ENCODE results near the gene CMIP.

The CMIP gene

DNA sequence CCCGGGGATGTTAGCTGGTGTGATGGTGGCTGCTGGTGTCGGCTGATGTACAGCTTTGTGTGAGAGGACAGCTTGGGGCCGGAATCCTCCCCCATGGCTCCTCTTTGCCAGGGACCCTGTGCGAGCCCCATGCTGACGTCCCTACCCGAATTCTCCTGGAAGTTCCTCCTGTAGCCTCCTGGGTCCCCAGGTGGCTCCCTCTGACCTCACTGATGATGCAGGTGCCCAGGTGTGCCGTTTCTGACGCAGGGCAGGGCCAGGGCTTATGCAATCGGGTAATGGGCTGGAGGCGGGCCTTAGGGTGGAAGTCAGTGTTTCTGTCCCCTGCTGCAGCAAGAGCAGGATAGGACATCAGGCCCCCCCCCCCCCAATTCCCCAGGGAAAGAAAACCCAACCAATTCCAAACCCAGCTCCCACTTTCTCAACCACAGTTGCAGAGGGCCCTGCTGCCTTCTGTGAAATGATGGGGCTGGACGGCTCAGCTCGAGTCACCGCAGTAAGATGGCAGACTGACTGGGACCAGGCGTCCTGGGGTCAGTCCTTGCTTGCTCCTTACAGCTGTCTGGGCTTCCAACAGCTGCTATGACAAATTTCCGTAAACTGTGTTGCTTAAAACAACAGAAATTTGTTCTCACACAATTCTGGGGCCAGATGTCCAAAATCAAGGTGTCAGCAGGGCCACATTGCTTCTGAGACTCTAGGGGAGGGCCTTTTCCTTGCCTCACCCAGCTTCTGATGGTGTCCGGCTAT lies 195.5 kb downstream of the CMIP start:
- no peak for DNase-seq (ENCODE audit: low spot score)

DNA sequence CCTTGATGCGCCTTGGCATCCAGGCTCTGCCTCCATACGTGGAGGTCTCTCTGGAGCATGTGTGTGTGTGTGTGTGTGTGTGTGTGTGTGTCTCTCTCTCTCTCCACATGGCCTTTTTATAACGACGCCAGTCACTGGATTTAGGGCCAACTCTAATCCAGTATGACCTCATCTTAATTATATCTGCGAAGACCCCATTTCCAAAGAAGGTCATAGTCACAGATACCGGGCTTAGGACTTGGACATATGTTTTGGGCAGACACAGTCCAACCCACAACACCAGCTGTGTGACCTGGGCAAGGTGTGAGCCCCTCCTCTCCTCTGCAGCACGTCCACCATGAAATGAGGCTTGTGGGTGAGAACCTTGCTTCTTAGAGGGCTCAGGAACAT lies 196.1 kb downstream of the CMIP start:
- no peak for DNase-seq (ENCODE audit: low spot score)

DNA sequence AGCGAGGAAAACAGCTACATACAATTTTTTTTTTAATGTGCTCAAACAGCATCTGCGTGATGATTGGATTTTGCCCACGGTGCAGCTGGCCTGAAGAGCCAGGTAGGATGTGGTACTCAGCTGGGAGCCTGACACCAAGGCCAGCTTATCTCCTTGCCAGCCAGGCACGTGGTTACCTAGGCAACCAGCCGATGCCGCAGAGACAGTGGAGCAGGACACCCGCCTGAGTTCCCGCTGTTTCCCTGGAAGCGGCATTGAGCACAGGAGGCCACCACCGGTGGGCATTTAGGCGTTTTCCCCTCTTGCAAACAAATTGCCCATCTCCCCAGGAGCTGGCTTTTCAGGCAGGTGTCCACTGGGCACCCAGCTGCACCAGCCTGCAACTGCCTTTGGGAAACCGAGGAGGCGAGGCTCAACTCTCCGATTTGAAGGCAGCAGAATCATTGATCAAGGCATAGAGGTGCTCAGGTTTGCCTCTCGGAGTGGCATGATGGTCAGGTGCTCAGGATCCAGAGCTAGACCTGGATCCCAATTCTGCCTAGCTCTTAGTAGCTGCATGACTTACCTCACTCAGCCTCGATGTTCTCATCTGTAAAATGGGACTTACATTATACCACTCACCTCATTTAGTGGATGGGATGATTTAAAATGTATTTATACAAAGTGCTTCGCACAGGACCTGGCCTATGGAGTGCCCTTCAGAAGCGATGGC lies 196.9 kb downstream of the CMIP start:
- no peak for DNase-seq (ENCODE audit: low spot score)

DNA sequence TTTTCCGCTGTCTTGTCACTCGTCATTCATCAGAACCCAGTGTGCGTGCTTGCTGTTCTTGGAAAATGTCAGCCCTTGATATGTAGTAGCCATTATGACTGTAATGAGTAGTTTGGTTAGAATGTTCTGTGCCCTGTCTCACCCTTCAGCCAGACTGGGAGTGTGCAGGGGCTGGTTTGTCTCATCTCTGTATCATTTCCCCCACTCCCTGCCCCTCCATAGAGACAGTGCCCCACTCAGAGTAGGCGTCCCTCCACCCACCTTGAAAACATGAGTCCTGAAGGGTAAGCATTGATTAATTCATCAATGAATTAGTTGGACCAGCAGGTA lies 197.5 kb downstream of the CMIP start:
- no peak for DNase-seq (ENCODE audit: low spot score)

DNA sequence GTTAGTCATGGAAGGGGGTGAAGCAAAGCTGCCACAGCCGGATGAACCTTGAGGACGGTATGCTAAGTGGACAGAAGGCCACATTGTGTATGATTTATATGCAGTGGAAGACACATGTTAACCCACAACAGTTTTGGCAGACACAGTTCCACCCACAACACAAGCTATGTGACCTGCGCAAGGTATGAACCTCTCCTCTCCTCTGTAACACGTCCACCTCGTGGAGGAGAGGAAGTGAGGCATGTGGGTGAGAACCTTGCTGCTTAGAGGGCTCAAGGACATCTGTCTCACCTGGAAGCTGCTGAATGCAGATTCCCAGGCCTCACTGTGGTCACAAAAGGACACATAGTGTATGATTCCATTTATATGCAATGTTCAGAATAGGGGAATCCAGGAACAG lies 198.3 kb downstream of the CMIP start:
- no peak for DNase-seq (ENCODE audit: low spot score)

DNA sequence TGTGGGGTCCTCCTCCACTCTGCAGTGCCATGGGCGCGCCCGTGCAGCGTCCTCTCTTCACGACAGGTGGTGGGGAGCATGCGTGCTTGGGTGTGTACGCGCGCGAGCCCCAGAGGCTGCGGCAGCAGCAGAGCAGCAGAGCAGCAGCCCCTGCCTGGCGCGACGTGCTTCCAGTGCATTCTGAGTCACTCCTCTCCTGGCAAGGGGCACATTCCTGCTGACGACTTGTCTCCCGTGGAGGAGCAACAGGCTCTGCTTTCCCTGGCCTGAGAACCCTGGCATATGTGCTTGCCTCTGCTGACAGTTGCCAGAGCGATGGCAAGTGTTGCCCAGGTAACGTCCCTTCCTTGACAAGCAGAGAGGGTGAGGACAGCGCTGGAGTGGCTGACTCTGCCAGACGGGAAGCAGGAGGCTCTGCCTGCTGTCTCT lies 200.7 kb downstream of the CMIP start:
- DNase-seq (ENCODE audit: low spot score): no peak

DNA sequence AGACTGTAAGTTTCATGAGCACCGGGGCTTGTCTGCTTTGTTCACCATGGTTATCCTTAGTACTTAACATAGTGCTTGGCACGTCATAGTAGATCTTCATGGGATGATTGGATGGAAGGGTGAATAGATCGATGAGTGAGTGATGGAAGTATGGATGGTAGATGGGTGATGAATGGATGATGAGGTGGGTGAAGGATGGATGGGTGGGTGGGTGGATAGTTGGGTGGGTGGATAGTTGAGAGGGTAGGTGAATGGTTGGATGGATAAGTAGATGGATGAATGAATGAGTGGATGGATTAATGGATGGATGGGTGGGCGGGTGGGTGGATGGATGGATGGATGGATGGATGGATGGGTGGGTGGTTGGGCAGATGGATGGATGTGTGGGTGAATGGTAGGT lies 201.3 kb downstream of the CMIP start:
- DNase-seq (ENCODE audit: low spot score): no peak

DNA sequence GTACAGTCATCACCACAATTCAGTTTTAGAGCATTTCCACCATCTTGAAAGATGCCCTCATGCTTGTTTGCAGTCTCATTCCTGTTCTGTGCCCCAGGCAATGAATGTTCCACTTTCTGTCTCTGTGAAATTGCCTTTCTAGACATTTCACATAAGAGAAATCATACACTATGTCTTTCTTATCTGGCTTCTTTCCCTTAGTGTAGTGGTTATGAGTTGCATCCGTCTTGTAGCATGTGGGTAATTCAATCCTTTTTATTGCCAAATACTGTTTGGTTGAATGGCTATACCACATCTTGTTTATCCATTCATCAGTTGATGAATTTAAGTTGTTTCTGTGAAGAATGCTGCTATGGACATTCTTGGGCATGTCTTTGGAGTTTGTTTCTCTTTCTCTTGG lies 202.0 kb downstream of the CMIP start:
- DNase-seq (ENCODE audit: low spot score): no peak

DNA sequence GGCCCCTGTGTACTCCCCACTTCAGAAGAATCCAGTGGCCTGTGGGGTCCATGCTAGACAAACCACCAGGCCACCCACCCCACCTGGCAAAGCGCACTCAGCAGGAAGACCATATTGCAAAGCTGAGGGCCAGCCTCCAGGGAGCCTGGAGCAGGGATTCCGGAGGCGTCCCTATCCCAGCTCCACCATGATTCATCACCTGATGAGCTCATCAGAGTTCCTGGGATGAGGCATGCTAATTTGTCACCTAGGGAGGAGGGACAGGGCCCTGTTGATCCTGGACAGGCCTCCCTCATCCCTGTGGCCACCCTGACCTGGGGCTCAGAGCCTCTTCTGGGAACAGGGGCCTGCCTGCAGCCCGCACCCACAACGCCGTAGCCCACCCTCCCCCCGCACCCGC lies 202.9 kb downstream of the CMIP start:
- no peak for DNase-seq (ENCODE audit: low spot score)

DNA sequence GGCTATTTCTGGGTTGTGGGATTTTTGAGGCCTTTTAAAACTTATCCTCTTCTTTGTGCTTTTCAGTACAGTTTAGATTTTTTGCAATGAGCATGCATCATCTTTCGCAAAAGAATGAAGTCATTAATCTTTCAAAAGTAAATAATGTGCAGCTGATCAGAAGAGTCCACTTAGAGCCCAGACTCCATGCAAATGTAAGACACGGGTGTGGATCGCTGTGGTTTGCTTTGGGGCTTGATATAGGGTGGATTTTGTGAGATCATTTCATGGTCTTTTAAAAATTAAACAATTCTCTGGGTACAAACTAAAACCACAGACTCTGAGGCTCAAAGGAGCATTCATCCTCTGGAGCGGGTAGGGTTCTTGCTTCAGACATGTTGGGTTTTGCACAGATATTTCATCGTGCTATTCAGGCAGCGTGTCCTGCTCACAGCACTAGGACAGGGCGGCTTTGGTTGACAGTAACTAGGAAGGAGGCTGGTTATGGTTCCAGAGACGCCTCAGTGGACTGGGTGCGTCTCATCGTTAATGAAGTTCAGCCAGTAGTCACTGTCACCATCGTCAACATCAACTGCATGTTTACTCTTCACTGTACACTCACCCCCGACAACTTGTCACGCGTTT lies 205.1 kb downstream of the CMIP start:
- no peak for DNase-seq (ENCODE audit: low spot score)

DNA sequence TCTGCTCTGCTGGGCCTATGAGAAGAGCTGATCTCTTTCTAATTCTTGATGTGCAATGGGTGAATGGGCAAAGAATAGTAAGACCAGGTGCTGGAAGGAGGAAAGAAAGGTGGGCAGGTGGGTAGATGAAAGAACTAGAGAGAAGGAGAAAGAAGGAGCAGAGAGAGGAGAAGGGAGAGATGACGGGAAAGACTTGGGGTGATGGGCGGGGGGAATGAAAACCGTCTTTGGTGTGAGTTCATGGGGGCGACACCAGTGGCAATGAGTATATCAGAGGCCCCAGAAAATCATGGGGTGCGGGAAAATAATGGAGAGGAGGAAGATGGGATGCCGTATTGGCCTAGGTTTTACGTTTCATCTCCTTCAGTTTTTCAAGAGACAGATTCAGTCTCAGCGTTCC lies 205.7 kb downstream of the CMIP start:
- DNase-seq (ENCODE audit: low spot score): no peak

DNA sequence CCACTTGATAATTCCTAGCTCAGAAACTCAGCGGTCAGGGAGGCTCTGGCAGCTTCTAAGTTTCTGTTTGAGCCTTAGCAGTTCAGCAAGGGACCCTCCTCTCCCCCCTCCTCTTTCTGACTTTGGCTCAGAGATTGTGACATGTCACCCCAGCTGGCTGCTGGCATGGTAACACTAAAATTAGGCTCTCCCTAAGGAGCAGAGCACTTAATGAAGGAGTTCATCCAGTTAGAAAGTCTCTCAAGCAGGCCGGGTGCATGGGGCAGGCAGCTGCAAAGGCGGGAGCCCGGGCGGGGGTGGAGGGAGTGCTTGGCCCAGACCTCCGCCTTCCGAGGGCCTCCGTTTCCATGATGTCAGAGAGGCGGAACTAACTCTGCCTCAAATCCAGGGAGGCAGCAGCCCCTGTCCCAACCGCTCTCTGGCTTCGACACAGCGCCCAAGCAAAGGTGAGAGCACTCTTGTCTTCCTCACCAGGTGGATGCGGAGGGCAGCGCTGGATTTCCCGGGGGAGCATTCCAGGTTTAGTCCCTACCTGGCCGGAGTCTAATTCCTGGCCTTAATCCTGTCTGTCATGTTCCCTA lies 206.5 kb downstream of the CMIP start:
- DNase-seq (ENCODE audit: low spot score): no peak

DNA sequence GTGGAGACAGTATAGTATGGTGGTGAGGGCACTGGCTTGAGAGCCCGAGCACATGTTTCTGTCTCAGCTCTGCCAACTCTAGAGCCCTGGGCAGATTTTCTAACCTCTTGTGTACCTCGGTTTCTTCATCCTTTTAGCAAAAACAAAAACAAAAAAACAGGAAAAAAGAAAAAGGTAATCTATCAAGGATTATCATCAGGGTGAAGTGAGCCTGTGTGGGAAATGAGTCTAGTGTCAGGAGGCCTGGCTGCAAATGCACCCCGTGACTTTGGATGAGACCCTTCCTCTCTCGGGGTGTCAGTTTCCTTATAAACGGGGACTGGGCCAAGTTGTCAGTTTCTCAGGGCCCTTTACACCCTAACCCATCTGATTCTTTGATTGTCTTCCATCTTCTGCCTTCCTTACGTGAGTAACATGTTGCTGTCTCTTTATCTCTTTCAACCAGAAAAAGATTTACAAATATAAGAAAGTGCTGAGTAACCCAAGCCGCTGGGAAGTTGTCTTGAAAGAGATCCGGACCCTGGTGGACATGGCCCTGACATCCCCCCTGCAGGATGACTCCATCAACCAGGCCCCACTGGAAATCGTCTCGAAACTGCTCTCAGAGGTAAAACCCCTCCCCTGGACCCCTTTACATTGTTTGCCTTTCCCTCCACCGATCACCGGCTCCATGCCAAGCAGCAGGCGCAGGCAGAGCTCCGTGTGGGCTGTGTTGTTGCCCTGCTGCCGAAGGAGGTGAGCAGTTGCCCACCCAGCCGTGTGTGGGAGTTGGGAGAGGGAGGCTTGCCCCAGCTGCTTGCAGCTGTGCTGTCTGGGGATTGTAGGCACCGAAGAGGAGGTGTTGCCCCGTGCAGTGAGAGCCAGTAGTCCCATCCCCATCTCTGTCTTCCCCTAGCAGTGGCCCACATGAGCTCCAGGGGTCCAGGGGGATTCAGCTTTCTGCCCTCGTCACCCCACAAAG lies 207.4 kb downstream of the CMIP start:
- no peak for DNase-seq (ENCODE audit: low spot score)

DNA sequence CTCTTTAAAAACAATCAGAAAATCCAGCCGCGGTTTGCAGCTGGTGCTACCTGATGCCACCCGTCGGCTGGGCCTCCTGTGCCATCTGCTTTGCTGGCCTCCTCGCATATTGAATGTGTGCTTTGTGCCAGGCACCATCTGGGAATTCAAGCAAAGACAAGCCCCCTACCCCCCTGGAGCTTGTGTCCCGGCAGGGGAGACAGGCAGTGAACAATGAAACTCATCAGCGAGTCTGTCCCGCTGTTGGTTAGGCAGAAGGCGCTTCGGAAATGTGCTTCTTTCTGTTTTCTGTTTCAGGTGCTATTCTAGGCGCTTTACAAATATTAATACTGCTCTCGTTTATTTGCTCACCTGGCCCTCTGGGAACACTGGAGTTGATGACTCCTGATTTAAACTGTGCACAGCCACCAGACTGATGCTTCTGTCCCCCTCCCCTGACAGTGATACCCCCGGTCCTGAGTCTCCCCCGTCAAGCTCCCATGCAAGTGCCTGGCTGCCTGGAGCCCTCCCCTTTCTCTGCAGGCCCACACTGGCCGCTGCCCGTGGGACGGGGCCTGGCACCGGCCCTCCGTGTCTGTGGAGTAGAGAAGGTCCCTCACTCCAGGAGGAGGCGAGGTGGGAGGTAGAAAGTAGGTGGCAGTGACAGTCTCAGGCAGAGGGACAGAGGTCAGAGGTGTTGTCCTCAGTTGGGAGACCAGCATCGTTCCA lies 208.3 kb downstream of the CMIP start:
- no peak for DNase-seq (ENCODE audit: low spot score)

DNA sequence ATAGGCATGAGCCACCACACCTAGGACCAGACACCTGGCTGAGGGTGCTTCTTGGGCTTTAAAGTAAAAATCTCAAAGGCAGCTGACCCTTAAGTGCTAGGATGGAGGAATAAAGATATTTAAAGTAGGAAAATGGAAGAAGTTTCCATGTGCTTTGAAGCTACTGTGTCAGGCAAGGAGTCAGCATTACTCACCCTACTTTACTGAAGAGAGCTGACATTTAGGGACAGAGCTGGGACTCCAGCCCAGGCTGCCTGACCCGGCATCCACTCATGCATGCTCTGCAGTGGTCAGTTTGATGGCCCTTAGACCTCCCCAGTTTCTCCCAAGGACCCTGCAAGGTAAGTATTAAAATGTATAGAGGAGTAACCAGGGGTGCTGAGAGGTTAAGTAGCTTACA lies 209.7 kb downstream of the CMIP start:
- no peak for DNase-seq (ENCODE audit: low spot score)

DNA sequence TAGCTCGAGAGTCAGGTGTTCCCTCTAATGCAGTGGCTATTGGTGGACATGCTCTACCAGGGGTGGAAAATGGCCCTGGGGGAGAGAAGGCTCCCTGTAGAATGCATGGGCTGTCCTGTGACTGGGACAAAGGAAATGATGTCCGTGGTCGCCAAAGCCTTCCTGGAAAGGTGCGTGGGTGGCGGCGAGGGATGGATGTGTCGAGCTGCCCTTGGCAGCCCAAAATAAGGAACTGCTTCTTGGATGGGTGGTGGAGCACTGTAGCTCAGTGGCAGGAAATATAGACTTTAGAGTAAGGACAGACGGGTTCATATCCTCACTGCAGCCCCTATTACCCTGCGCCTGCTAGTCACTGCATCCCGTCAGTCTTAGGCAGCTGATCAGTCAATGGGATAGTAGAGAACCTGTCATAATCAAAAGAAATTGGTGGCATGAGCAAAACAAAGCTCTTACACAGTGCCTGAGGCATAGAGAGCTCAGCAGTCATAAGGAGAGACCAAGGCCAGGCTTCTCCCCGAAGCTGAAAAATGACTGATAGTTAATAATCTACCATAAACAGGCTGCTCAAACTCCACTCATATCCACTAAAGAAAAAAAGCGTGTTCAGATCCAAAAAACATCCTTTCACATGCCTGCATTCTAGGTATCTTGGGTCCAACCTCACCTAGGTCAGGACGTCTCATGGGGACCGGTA lies 211.0 kb downstream of the CMIP start:
- no peak for DNase-seq (ENCODE audit: low spot score)

DNA sequence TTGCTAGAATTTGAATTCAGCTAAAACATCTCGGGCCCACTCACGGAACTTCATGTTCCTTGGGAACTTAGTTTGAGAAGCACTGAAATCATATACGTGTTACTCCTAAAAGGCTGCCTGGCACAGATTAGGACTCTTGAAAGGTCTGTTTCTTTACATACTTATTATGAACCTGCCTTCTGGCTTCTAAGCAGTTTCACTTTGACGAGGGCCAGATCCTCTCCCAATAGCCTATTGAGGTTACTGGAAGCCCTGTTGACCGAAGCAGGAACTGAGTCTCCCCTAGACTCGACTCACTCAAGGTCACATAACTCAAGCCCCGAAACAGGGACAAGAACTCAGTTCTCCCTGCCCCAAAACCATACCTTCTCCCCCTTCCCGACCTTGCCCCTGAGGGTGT lies 212.6 kb downstream of the CMIP start:
- DNase-seq (ENCODE audit: low spot score): peak; percentile 6

DNA sequence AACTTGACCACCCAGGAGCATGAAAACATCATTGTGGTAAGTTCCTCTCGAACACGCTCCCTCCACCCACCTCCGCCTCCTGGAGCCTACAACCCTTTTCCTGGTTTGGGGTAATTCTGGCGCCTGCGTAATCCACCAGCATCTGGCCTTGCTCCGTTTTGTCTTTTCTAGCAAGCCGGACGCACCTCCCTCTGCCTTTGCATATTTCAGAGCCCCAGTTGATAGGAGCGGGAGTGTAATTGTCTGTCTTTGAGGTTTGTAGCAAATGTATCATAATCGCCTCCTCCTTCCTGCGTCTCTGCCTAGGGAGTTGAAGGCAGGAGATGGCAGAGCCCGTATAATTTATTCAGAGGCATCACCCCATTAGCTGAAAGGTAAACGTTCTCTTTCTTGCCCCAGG lies 213.2 kb downstream of the CMIP start:
- DNase-seq (ENCODE audit: low spot score): no peak

DNA sequence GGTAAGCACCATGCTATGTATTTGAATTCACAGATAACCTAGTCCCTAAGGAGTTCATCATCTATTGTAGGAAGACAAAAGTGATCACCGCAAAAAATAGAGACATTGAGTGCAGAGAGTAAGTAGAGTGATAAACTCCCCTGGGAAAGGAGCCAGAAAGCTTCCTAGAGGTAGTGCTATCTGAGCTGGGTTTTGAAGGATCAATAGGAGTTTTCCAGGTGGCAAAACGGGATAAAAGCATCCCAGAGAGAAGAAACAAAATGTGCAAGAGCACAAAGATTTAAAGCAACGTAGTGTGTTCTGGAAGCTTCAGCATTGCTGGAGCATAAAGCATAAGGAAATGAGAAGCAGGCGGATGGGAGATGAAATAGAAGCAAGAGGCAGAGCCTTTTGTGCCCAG lies 213.8 kb downstream of the CMIP start:
- DNase-seq (ENCODE audit: low spot score): no peak

DNA sequence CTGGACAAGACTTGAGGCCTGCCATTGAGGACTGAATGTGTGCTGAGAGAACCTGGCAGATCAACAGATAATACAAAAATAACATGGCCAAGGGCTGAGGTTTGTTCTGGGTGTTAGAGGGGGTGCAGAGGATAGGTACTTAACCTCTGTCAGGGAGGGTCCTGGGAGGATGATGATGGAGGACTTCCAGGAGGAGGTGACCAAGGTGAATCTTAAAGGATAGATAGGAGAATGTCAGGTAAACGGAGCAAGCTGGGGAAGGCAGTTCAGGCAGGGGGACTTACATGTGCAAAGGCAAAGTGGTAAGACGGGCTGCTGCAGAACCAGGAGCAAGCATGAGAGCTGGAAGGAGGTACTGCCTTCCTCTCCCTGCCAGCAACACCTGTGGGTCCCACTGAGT lies 214.6 kb downstream of the CMIP start:
- DNase-seq (ENCODE audit: low spot score): no peak

DNA sequence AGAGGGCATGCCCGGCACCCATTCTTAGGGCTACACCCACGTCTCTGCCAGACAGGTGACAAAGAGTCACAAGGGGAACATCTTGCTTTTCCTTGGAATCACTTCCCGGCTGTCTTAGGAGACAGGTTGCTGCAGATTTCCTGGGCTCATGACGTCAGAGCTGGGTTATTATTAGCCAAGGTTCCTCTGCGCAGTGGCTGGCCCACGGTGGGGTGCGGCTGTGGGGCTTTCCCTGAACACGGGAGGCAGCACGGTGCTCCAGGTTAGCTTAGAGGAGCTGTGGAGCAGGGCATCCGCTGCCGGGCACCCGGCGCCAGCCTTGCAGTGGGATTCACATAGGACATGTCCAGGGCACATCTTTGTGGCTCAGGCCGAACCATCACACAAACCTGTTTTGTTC lies 216.5 kb downstream of the CMIP start:
- no peak for DNase-seq (ENCODE audit: low spot score)
